ENCODE results near the gene MAPK9. TPM values are rescaled to one million over a fixed set of nuclear protein-coding genes. Genes with fewer than 3 reads are reported as not detected.

MAPK9 gene
- total RNA-seq: 22.4 and 25.2 TPM in 2 replicates

GRCh38 chr5:180291943-180292831 is at the start of gene MAPK9:
Gene MAPK9, minus strand, starts transcription at chr5:180292083. Its CDS starts 11,522 bp downstream, at chr5:180280561.

GRCh38 chr5:180209137-180209581 is 82.7 kb downstream of the MAPK9 start, which contains the start of gene RASGEF1C:
Gene RASGEF1C, minus strand, starts transcription at chr5:180209211. Its CDS starts 71,159 bp downstream, at chr5:180138052.

Other genes with a start within 250 kb of the MAPK9 start
- 18.9 and 24.2 TPM in 2 replicates for gene RNF130, start 220.3 kb downstream of the MAPK9 start, total RNA-seq
- not detected in 2 replicates for gene RASGEF1C, start 82.9 kb downstream of the MAPK9 start, total RNA-seq
- 1.1 and 13.9 TPM in 2 replicates for gene GFPT2, start 61.3 kb upstream of the MAPK9 start, total RNA-seq
- gene CNOT6, start 202.3 kb upstream of the MAPK9 start, total RNA-seq: 9.4 and 11.8 TPM in 2 replicates

Measured in aortic smooth muscle cell (primary cell).